ENCODE measurements around the gene RNF5.

RNF5 gene

DNA sequence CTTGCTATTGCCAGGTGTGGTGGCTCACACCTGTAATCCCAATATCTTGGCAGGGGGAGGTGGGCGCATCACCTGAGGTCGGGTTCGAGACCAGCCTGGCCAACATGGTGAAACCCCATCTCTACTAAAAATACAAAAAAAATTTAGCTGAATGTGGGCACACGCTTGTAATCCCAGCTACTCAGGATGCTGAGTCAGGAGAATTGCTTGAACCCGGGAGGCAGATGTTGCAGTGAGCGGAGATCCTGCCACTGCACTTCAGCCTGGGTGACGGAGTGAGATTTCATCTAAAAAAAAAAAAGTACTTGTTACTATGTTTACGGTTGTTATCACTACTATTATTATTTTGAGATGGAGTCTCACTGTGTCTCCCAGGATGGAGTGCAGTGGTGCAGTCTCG, 21.3 kb upstream of the RNF5 start:
- Histone ChIP-seq H3K36me3 (ENCODE audit: insufficient read depth, low read length) (peaks cover 31% of the 10 kb centered on the region), H3K4me1 (ENCODE audit: insufficient read depth, low read length) (peaks cover 24% of the 10 kb centered on the region), H3K4me3 (ENCODE audit: low read length) (no peak overlapping the region), H2AFZ (ENCODE audit: low read depth, low read length) (no peak overlapping the region), H3K27me3 (ENCODE audit: insufficient read depth, low read length) (no peaks in the 10 kb centered on the region), H3K9me3 (ENCODE audit: low read length) (no peaks in the 10 kb centered on the region)

DNA sequence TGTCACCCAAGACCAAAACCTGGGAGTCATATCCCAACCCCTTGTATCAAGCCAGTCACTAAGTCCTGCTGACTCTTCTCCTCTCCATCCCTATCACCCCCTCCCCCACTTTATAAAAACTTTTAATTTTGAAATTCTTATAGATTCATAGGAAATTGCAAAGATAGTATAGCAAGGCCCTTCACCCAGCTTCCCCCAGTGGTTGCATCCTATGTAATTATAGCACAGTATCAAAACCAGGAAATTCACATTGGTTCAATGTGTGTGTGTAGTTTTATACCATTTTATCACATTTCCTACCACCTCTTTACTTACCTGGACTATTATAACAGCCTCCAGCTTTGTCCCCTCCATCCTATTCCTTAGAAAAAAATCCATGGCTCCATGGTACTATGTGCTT, 20.2 kb upstream of the RNF5 start:
- no peak overlapping the region for H3K4me3 ChIP-seq (ENCODE audit: low read length)
- H3K27me3 ChIP-seq (ENCODE audit: insufficient read depth, low read length), result no peaks in the 10 kb centered on the region
- H3K4me1 ChIP-seq (ENCODE audit: insufficient read depth, low read length), result peaks cover 13% of the 10 kb centered on the region
- peaks cover 39% of the 10 kb centered on the region for H3K36me3 ChIP-seq (ENCODE audit: insufficient read depth, low read length)
- no peaks in the 10 kb centered on the region for H3K9me3 ChIP-seq (ENCODE audit: low read length)
- no peak overlapping the region for H2AFZ ChIP-seq (ENCODE audit: low read depth, low read length)

DNA sequence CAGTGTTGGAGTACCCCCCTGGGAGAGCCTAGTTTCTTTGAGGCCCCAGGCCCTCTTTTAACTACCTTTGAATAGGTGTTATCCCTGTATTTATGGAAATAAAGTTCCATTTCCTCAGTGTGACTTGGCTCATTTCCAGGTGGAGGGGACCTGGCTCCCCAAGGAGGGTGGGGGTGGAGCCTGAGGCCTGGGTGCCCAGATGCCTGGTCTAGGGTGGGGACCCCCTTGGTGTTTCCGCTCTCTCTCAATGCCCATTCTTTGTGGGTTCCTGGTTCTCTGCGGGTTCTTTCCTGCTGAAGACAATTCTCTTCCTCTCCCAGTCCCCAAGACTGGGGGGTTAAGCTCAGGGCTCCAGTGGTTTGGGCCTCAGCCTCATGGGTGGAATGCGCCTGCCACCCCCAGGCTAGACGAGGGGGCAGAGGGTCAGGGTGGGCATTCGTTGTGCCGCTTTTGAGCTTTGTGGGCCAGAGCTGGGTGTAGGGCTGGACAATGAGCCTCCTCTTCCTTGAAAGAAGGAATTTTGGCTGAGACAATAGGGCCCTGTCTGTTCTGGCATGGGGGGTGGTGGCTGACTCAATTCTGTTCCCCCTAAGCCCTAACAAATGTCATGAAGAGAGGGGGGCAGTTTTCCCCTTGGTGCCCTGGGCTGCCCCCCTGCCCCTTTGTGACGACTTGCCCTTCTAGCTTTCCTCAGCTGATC, 14.5 kb upstream of the RNF5 start:
- H3K27me3 ChIP-seq (ENCODE audit: insufficient read depth, low read length), result no peaks in the 10 kb centered on the region
- H3K36me3 ChIP-seq (ENCODE audit: insufficient read depth, low read length), result peaks cover 41% of the 10 kb centered on the region
- peaks cover 10% of the 10 kb centered on the region for H3K4me1 ChIP-seq (ENCODE audit: insufficient read depth, low read length)
- no peak overlapping the region for H3K4me3 ChIP-seq (ENCODE audit: low read length)
- no peaks in the 10 kb centered on the region for H3K9me3 ChIP-seq (ENCODE audit: low read length)
- no peak overlapping the region for H2AFZ ChIP-seq (ENCODE audit: low read depth, low read length)

DNA sequence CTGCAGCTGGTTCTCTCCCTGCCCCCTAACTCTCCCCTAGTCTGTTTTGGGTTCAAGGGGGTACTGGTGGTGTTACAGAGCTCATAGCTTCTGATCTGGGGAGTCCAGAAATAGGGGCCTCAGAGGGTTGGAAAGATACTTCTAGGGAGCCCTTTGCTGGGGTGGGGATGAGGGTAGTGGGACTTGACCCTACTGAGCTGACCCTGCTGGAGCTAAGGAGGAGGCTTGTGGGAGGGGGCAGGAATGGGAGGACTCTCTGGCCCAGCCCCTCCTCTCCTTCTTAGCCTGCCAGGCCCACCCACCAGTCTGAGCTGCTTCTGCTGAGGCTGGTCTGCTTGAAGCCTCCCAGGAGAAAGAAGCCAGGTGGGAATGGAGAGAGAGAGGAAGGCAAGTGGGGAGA, 13.9 kb upstream of the RNF5 start, which contains the start of gene EGFL8:
Gene EGFL8, plus strand, starts transcription at position 301 of the 400 bp plus-strand sequence. CDS start 1,571 bp downstream, outside the sequence.
- Histone ChIP-seq H3K27me3 (ENCODE audit: insufficient read depth, low read length) (no peaks in the 10 kb centered on the region), H3K4me1 (ENCODE audit: insufficient read depth, low read length) (peaks cover 10% of the 10 kb centered on the region), H3K9me3 (ENCODE audit: low read length) (no peaks in the 10 kb centered on the region), H2AFZ (ENCODE audit: low read depth, low read length) (no peak within 1 kb of the TSS), H3K36me3 (ENCODE audit: insufficient read depth, low read length) (peaks cover 43% of the 10 kb centered on the region), H3K4me3 (ENCODE audit: low read length) (no peak within 1 kb of the TSS)

DNA sequence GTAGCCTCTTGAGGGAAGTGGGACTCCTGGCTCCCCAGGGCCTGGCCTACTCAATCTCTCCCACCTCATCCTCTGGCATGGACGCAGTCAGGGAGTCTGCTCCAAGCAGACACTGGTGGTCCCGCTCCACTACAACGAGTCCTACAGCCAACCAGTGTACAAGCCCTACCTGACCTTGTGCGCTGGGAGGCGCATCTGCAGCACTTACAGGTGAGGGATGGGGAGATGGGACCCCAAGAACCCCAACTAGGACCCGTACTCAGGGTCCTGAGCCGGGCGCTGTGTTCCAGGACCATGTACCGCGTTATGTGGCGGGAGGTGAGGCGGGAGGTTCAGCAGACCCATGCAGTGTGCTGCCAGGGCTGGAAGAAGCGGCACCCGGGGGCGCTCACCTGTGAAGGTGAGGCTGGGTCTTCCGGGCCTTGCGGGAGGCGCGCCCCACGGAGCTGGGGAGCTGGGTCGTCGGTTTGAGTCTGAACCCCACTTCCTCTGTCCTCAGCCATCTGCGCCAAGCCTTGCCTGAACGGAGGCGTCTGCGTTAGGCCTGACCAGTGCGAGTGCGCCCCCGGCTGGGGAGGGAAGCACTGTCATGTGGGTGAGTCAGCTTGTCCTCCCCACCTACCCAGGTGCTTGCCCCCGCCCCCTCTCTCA, 11.7 kb upstream of the RNF5 start:
- Histone ChIP-seq H3K27me3 (ENCODE audit: insufficient read depth, low read length) (no peaks in the 10 kb centered on the region), H3K36me3 (ENCODE audit: insufficient read depth, low read length) (peaks cover 63% of the 10 kb centered on the region), H3K4me3 (ENCODE audit: low read length) (no peak overlapping the region), H2AFZ (ENCODE audit: low read depth, low read length) (no peak overlapping the region), H3K9me3 (ENCODE audit: low read length) (no peaks in the 10 kb centered on the region), H3K4me1 (ENCODE audit: insufficient read depth, low read length) (peaks cover 10% of the 10 kb centered on the region)

DNA sequence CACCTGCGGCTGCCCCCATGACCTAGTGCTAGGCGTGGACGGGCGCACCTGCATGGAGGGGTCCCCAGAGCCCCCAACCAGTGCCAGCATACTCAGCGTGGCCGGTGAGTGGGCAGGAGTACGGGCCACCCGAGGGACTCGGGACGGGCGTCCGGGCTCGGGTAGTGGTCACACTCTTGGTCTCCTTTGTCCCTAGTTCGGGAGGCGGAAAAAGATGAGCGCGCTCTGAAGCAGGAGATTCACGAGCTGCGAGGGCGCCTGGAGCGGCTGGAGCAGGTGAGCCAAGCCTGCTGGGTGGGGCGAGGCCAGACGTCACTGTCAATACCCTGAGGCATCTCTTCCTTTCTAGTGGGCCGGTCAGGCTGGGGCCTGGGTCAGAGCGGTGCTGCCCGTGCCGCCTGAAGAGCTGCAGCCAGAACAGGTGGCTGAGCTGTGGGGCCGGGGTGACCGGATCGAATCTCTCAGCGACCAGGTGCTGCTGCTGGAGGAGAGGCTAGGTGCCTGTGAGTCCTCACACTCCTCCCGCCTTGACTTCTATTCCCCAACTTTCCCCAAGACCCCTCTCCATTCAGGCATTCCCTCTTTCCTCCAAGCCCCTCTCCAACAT, 10.9 kb upstream of the RNF5 start:
- Histone ChIP-seq H3K27me3 (ENCODE audit: insufficient read depth, low read length) (no peaks in the 10 kb centered on the region), H3K4me3 (ENCODE audit: low read length) (no peak overlapping the region), H3K36me3 (ENCODE audit: insufficient read depth, low read length) (peaks cover 62% of the 10 kb centered on the region), H3K4me1 (ENCODE audit: insufficient read depth, low read length) (peaks cover 10% of the 10 kb centered on the region), H2AFZ (ENCODE audit: low read depth, low read length) (no peak overlapping the region), H3K9me3 (ENCODE audit: low read length) (no peaks in the 10 kb centered on the region)

DNA sequence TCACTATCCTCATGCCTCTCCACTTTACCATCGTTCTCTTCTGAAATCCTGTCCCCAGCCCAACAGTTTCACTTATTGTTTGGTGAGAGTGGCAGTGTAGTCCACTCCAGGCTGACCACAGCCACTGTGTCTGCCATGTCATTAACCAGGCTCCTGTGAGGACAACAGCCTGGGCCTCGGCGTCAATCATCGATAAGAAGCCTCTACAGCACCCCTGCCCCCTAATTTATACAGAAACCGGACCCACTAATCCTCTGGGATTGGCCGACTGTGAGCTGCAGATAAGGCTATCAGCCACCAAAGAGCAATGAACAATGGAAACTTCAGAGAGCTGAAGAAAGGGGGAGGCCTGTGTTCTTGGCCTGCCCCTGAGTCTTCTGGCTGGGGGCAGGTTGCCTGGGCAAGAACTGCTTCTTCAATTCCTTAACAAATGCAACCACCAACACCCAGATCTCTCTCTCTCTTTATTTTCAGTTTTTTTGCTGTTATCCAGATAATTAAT, 10.4 kb upstream of the RNF5 start:
- peaks cover 10% of the 10 kb centered on the region for H3K4me1 ChIP-seq (ENCODE audit: insufficient read depth, low read length)
- H3K27me3 ChIP-seq (ENCODE audit: insufficient read depth, low read length), result no peaks in the 10 kb centered on the region
- no peaks in the 10 kb centered on the region for H3K9me3 ChIP-seq (ENCODE audit: low read length)
- no peak overlapping the region for H3K4me3 ChIP-seq (ENCODE audit: low read length)
- H2AFZ ChIP-seq (ENCODE audit: low read depth, low read length), result no peak overlapping the region
- peaks cover 56% of the 10 kb centered on the region for H3K36me3 ChIP-seq (ENCODE audit: insufficient read depth, low read length)

DNA sequence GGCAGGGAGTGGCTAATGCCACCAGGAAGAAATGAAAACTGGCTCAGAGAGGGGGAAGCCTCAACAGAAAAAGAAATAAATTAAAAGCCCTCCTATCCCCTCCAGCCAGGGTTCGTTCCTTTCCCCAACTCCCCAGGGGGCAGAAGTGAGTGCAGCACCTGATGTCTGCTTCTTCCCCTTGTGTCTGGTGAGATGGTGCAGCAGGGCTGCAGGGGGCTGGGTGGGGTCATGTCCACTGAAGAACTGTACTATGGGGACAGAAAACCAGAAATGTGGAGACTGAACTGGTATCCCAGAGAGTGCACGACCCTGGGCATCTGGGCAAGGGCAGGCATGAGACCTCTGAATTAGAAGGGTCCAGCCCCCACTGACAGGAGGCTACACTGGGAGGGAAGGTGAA, 9.9 kb upstream of the RNF5 start:
- Histone ChIP-seq H3K4me1 (ENCODE audit: insufficient read depth, low read length) (peaks cover 10% of the 10 kb centered on the region), H3K4me3 (ENCODE audit: low read length) (no peak overlapping the region), H3K9me3 (ENCODE audit: low read length) (no peaks in the 10 kb centered on the region), H3K36me3 (ENCODE audit: insufficient read depth, low read length) (peaks cover 55% of the 10 kb centered on the region), H2AFZ (ENCODE audit: low read depth, low read length) (no peak overlapping the region), H3K27me3 (ENCODE audit: insufficient read depth, low read length) (no peaks in the 10 kb centered on the region)

DNA sequence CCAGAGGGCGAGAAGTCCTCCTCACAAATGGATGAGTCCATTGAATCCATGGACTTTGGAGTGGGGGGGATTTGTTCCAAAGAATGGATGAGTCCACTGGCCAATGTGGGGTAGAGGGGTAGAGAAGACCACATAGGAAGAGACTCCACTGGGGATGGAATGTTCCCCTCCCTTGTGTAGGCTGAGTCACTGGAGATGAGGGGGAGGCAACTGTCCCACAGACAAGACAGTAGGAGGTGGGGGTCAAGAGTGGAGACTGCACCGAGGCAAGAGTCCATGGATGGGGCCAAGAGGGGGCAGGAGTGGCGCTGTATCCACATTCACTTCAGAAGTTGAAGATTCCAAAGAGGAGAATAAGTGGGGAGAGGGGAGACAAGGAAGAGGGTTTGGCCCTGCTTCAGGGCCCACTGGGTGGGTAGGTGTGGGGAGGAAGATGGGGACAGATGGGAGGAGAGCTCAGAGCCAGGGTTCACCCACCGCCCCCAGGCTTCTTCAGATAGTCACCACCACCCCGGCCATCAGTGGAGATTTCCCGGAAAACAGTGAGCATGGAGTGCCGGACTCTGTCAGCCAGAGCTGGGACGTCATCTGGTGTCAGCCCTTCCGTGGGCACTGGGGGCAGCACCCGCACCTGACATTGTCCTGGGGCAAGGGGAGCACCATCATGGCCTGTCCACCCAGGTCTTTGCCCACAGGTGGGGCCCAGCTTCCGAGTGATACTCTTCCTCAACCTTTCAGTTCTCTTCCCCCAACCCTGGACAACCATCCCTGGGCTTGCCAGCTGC, 9.2 kb upstream of the RNF5 start:
- H2AFZ ChIP-seq (ENCODE audit: low read depth, low read length), result no peak overlapping the region
- no peak overlapping the region for H3K4me3 ChIP-seq (ENCODE audit: low read length)
- H3K27me3 ChIP-seq (ENCODE audit: insufficient read depth, low read length), result no peaks in the 10 kb centered on the region
- H3K4me1 ChIP-seq (ENCODE audit: insufficient read depth, low read length), result peaks cover 6% of the 10 kb centered on the region
- H3K9me3 ChIP-seq (ENCODE audit: low read length), result no peaks in the 10 kb centered on the region
- peaks cover 54% of the 10 kb centered on the region for H3K36me3 ChIP-seq (ENCODE audit: insufficient read depth, low read length)

DNA sequence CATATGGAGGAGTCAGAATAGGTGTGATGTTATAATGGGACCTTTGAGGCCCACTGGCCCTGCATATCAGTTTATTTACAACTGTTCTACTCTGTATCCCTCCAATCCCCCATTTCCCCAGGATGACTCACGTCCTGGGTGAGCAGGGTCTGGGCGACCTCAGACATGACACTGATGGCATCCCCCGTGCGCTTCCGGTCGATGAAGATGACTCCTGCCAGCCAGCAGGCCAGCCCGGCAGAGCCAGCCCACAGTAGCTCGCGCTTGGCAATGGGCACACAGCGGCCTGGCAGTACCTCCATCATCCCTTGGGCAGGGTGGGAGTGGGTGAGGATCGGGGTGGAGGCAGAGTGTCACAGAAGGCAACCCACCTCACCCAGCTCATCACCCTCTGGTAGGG, 7.9 kb upstream of the RNF5 start:
- H3K27me3 ChIP-seq (ENCODE audit: insufficient read depth, low read length), result no peaks in the 10 kb centered on the region
- peaks cover 14% of the 10 kb centered on the region for H3K4me1 ChIP-seq (ENCODE audit: insufficient read depth, low read length)
- peaks cover 59% of the 10 kb centered on the region for H3K36me3 ChIP-seq (ENCODE audit: insufficient read depth, low read length)
- no peaks in the 10 kb centered on the region for H3K9me3 ChIP-seq (ENCODE audit: low read length)
- no peak overlapping the region for H2AFZ ChIP-seq (ENCODE audit: low read depth, low read length)
- H3K4me3 ChIP-seq (ENCODE audit: low read length), result no peak overlapping the region

DNA sequence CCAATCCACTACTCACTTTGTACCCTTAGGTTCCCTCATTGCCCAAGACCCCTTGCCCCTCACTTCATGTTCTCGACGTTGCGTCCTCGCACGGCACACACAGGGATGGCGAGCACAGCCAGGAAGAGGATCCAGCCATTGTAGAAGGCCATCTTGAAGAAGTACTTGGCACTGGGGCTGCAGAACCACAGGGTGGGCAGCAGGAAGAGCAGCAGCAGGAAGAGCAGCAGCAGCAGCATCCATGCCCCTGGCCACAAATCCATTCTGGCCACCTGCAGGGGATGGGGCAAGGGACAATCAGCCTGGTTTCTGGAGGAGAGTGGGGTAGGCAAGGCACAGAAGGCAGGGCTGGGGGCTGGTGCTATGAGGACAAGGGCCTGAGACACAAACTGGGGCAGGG, 7.0 kb upstream of the RNF5 start:
- H3K9me3 ChIP-seq (ENCODE audit: low read length), result no peaks in the 10 kb centered on the region
- H3K27me3 ChIP-seq (ENCODE audit: insufficient read depth, low read length), result no peaks in the 10 kb centered on the region
- H3K4me3 ChIP-seq (ENCODE audit: low read length), result no peak overlapping the region
- H3K4me1 ChIP-seq (ENCODE audit: insufficient read depth, low read length), result peaks cover 15% of the 10 kb centered on the region
- peaks cover 55% of the 10 kb centered on the region for H3K36me3 ChIP-seq (ENCODE audit: insufficient read depth, low read length)
- no peak overlapping the region for H2AFZ ChIP-seq (ENCODE audit: low read depth, low read length)

DNA sequence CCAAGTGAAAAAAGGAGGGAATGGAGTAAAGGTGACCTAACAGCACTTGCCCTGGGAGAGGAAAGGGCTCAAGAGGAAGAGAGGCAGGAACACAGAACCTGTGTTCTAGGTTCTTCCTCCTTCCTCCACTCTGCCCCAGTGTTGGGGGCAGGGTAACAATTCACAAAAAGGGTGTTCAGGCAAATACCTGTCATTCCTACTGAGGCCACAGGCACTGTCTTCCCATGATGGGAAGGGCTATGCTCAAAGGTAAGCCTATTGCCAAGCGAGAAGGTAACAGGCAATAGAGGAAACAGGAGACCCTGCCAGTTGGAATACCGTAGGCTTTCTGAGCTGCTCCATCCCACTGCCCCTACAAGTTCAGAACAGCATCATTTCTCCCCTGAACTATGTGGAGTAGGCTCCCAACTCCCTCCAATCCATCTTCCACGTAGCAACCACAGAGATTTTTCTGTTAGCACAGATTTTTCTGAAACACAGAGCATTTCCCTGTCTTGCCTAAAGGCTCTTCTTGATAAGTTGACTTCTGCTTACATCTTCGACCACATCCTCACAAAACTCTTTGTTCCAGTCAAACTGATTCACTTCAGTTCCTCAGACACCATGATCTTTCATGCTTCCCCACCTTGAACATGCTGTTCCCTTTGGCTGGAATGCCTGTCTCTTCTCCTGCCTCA, 5.0 kb upstream of the RNF5 start:
- Histone ChIP-seq H3K36me3 (ENCODE audit: insufficient read depth, low read length) (peaks cover 38% of the 10 kb centered on the region), H3K9me3 (ENCODE audit: low read length) (no peaks in the 10 kb centered on the region), H2AFZ (ENCODE audit: low read depth, low read length) (no peak overlapping the region), H3K4me3 (ENCODE audit: low read length) (no peak overlapping the region), H3K27me3 (ENCODE audit: insufficient read depth, low read length) (no peaks in the 10 kb centered on the region), H3K4me1 (ENCODE audit: insufficient read depth, low read length) (peaks cover 23% of the 10 kb centered on the region)
